ENCODE measurements around the gene FASN.

DNA sequence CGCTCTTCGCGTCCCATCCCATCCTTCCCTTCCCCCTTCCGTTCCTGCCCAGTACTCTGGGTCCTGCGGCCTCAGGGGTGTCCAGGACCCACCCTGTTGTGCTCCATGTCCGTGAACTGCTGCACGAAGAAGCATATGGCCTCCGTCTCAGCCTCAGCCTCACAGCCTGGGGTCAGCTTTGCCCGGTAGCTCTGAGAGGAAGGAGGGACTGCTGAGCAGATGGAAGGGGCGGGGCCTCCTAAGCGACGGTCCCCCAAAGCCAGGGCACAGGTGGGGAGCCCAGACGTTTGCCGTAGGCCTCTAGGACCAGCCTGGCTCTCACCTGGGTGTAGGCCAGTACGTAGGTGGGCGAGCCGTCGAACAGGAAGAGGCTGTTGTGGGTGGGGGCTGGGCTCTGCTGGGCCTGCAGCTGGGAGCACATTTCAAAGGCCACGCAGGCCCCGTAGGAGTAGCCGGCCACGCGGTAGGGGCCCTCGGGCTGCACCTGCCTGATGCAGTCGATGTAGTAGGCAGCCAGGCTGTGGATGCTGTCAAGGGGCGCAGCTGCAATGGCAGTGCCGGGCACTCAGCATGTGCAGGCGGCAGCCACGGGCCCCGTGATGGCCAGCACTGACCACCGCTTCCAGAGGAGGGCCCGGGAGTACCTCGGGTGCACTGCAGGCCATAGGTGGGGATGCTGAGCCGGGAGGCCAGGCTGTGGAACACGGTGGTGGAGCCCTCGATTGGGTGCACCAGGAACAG lies 17.8 kb downstream of the FASN start:
- TF ChIP-seq, protein P1, sequence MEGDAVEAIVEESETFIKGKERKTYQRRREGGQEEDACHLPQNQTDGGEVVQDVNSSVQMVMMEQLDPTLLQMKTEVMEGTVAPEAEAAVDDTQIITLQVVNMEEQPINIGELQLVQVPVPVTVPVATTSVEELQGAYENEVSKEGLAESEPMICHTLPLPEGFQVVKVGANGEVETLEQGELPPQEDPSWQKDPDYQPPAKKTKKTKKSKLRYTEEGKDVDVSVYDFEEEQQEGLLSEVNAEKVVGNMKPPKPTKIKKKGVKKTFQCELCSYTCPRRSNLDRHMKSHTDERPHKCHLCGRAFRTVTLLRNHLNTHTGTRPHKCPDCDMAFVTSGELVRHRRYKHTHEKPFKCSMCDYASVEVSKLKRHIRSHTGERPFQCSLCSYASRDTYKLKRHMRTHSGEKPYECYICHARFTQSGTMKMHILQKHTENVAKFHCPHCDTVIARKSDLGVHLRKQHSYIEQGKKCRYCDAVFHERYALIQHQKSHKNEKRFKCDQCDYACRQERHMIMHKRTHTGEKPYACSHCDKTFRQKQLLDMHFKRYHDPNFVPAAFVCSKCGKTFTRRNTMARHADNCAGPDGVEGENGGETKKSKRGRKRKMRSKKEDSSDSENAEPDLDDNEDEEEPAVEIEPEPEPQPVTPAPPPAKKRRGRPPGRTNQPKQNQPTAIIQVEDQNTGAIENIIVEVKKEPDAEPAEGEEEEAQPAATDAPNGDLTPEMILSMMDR (IDR thresholded peaks at IDR 0.05; ENCODE audit: low read depth, low read length): no peak
- no peak for TF ChIP-seq EZH2phosphoT487 (IDR thresholded peaks at IDR 0.05; ENCODE audit: low read depth)
